Stimulated activated CD4-positive, alpha-beta T cell treated with anti-CD3 and anti-CD28 coated beads, Interleukin-15, amount 100 ng/mL, for 1 hour (primary cell): ENCODE measurements around the gene PCDHB10.
"Not testable (repeated sequence)": the region's sequence is repeated elsewhere in the genome, so short reads cannot be mapped to it uniquely, and the experiment has no call there.

Experiments used
- DNase-seq, 2 donors: peaks; one replicate each; pipeline ENCODE4 v3.0.0-alpha.2; 2020; ENCODE audit warnings: low read depth in 1 of 2, low spot score in 1 of 2

The PCDHB10 gene

GRCh38 chr5:141186897-141187512, 5.1 kb upstream of the PCDHB10 start, which contains the start of gene PCDHB9:
Gene PCDHB9, plus strand, starts transcription at chr5:141187161. Its CDS starts 158 bp downstream, at chr5:141187319.
- no peak for DNase-seq

- DNase-seq = not testable (repeated sequence)
Measured at GRCh38 chr5:141188682-141189081, 3.5 kb upstream of the PCDHB10 start.

DNA sequence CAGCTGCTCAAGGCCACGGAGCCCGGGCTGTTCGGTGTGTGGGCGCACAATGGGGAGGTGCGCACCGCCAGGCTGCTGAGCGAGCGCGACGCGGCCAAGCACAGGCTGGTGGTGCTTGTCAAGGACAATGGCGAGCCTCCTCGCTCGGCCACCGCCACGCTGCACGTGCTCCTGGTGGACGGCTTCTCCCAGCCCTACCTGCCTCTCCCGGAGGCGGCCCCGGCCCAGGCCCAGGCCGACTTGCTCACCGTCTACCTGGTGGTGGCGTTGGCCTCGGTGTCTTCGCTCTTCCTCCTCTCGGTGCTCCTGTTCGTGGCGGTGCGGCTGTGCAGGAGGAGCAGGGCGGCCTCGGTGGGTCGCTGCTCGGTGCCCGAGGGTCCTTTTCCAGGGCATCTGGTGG, 3.0 kb upstream of the PCDHB10 start:
- DNase-seq = not testable (repeated sequence)

GRCh38 chr5:141194332-141194731, 2.2 kb downstream of the PCDHB10 start:
- not testable (repeated sequence) for DNase-seq

GRCh38 chr5:141196363-141196762, 4.2 kb downstream of the PCDHB10 start:
- no peak for DNase-seq

DNA sequence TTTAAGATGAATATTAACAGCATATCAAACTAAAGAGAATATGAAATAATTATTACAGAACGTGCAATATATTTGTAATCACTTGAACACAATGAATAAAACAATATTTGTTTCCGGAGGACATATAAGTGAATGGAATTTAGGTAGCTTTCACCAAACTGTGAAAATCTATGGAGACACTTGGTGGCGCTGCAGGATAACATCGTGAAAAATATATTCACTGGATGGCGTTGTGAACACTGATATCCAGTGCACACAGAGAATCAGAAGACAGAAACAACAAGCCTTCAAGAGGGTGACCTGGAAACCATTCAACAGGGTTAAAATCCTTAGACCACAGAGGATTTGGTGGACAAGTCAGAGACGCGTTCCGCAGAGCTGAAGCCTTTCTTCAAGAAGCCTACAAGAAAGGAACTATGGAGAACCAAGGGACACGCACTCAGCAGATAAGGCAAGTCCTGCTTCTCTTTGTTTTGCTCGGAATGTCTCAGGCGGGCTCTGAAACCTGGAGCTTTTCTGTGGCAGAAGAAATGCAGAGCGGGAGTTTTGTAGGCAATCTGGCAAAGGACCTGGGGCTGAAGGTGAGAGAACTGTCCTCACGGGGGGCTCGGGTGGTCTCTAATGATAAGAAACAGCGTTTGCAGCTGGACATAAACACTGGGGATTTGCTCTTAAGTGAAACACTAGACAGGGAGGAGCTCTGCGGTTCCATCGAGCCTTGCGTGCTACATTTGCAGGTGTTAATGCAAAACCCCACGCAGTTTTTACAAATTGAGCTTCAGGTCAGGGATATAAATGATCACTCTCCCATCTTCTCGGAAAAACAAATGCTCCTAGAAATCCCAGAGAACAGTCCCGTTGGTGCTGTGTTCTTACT, 7.4 kb downstream of the PCDHB10 start, which contains the start of gene PCDHB11:
PCDHB11 (plus strand) TSS at position 269 of the 877 bp plus-strand sequence; CDS start at position 417, 148 bp downstream.
- no peak for DNase-seq

DNA sequence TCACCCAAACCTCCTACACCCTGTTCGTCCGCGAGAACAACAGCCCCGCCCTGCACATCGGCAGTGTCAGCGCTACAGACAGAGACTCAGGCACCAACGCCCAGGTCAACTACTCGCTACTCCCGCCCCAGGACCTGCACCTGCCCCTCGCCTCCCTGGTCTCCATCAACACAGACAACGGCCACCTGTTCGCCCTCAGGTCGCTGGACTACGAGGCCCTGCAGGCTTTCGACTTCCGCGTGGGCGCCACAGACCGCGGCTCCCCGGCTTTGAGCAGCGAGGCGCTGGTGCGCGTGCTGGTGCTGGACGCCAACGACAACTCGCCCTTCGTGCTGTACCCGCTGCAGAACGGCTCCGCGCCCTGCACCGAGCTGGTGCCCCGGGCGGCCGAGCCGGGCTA, 9.0 kb downstream of the PCDHB10 start:
- DNase-seq = not testable (repeated sequence)

DNA sequence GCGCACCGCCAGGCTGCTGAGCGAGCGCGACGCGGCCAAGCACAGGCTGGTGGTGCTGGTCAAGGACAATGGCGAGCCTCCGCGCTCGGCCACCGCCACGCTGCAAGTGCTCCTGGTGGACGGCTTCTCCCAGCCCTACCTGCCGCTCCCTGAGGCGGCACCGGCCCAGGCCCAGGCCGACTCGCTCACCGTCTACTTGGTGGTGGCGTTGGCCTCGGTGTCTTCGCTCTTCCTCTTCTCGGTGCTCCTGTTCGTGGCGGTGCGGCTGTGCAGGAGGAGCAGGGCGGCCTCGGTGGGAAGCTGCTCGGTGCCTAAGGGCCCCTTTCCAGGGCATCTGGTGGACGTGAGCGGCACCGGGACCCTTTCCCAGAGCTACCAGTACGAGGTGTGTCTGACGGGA, 9.5 kb downstream of the PCDHB10 start:
- DNase-seq = not testable (repeated sequence)

GRCh38 chr5:141208478-141208877, 16.3 kb downstream of the PCDHB10 start, which contains the start of gene PCDHB12:
Gene PCDHB12, plus strand, starts transcription at chr5:141208719. Its CDS starts 189 bp downstream, at chr5:141208908.
- no peak for DNase-seq

GRCh38 chr5:141210281-141210680, 18.1 kb downstream of the PCDHB10 start:
- not testable (repeated sequence) for DNase-seq

- not testable (repeated sequence) for DNase-seq
Measured at GRCh38 chr5:141210849-141211248, 18.7 kb downstream of the PCDHB10 start.

- not testable (repeated sequence) for DNase-seq
Measured at GRCh38 chr5:141213656-141214339, 21.6 kb downstream of the PCDHB10 start, which contains the start of gene PCDHB13. Gene PCDHB13, plus strand, starts transcription at chr5:141213919. Its CDS starts 205 bp downstream, at chr5:141214124.

- DNase-seq = not testable (repeated sequence)
Measured at GRCh38 chr5:141214583-141214982, 22.4 kb downstream of the PCDHB10 start.

DNA sequence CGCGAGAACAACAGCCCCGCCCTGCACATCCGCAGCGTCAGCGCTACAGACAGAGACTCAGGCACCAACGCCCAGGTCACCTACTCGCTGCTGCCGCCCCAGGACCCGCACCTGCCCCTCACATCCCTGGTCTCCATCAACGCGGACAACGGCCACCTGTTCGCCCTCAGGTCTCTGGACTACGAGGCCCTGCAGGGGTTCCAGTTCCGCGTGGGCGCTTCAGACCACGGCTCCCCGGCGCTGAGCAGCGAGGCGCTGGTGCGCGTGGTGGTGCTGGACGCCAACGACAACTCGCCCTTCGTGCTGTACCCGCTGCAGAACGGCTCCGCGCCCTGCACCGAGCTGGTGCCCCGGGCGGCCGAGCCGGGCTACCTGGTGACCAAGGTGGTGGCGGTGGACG, 23.4 kb downstream of the PCDHB10 start:
- DNase-seq = not testable (repeated sequence)

DNA sequence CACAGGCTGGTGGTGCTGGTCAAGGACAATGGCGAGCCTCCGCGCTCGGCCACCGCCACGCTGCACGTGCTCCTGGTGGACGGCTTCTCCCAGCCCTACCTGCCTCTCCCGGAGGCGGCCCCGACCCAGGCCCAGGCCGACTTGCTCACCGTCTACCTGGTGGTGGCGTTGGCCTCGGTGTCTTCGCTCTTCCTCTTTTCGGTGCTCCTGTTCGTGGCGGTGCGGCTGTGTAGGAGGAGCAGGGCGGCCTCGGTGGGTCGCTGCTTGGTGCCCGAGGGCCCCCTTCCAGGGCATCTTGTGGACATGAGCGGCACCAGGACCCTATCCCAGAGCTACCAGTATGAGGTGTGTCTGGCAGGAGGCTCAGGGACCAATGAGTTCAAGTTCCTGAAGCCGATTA, 23.9 kb downstream of the PCDHB10 start:
- not testable (repeated sequence) for DNase-seq

- DNase-seq = no peak
Measured at GRCh38 chr5:141223112-141223783, 31.1 kb downstream of the PCDHB10 start, which contains the start of gene PCDHB14. Gene PCDHB14, plus strand, starts transcription at chr5:141223343. Its CDS starts 163 bp downstream, at chr5:141223506.

GRCh38 chr5:141224844-141225243, 32.7 kb downstream of the PCDHB10 start:
- not testable (repeated sequence) for DNase-seq

DNA sequence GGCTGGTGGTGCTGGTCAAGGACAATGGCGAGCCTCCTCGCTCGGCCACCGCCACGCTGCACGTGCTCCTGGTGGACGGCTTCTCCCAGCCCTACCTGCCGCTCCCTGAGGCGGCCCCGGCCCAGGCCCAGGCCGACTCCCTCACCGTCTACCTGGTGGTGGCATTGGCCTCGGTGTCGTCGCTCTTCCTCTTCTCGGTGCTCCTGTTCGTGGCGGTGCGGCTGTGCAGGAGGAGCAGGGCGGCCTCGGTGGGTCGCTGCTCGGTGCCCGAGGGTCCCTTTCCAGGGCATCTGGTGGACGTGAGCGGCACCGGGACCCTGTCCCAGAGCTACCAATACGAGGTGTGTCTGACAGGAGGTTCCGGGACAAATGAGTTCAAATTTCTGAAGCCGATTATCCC, 33.3 kb downstream of the PCDHB10 start:
- DNase-seq = not testable (repeated sequence)

GRCh38 chr5:141234109-141234667, 42.0 kb downstream of the PCDHB10 start:
- DNase-seq = no peak

DNA sequence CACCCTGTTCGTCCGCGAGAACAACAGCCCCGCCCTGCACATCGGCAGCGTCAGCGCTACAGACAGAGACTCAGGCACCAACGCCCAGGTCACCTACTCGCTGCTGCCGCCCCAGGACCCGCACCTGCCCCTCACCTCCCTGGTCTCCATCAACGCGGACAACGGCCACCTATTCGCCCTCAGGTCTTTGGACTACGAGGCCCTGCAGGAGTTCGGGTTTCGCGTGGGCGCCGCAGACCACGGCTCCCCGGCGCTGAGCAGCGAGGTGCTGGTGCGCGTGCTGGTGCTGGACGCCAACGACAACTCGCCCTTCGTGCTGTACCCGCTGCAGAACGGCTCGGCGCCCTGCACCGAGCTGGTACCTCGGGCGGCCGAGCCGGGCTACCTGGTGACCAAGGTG, 43.8 kb downstream of the PCDHB10 start:
- DNase-seq = not testable (repeated sequence)
